GM12878 (cell line): ENCODE data around the gene DCAF7. TPM values are rescaled to one million over a fixed set of nuclear protein-coding genes. Genes with fewer than 3 reads are reported as not detected.

Experiments
- ATAC-seq: fragments of 200-7000 bp; cut with Tn5 transposase; 3 replicates; pipeline ENCODE4 v1.9.1; 2020; ENCODE audit warnings: mild to moderate bottlenecking, moderate library complexity
- BruUV-seq: library from RNA; stranded (reverse); fragments of 400-500 nt; replicated peaks from 2 replicates; lab custom pipeline; 2021; lab: Mats Ljungman, UMichigan
- CTCF ChIA-PET: fragments of 300-600 bp; sonication (Branson Sonifier 250); formaldehyde crosslinking; extraction: SDS; loops from one replicate; lab custom pipeline; 2021; ENCODE audit warnings: inconsistent platforms; lab: Yijun Ruan, JAX
- POLR2A ChIA-PET: fragments of 350-600 bp; formaldehyde crosslinking; extraction: SDS; loops from one replicate; lab custom pipeline; 2021; ENCODE audit warnings: inconsistent platforms; lab: Charles Lee
- RAD21 ChIA-PET: fragments of 300-600 bp; sonication (Branson Sonifier 250); formaldehyde crosslinking; loops from one replicate; lab custom pipeline; 2023; ENCODE audit warnings: antibody characterized with exemption; ENCODE audit not compliant: unreplicated experiment; lab: Charles Lee
- SMC1A ChIA-PET: fragments of 300-600 bp; sonication (Branson Sonifier 250); formaldehyde crosslinking; loops from one replicate; lab custom pipeline; 2023; ENCODE audit not compliant: unreplicated experiment, uncharacterized antibody; lab: Charles Lee
- DNase-seq: peaks from one replicate; pipeline ENCODE4 v3.0.0-alpha.2; 2011; ENCODE audit warnings: low read depth, low spot score
- FAIRE-seq: peaks from 3 replicates; lab custom pipeline; 2011; peaks lifted over from hg19 to GRCh38; lab: Jason Lieb, UNC
- H2AFZ ChIP-seq: 2 replicates; pipeline ENCODE4 v1.6.0; 2011; ENCODE audit warnings: low read depth, low read length, control low read depth; ENCODE audit not compliant: control insufficient read depth
- H3K27ac ChIP-seq: 2 replicates; pipeline ENCODE4 v1.5.1; 2011; ENCODE audit warnings: control low read depth; ENCODE audit not compliant: control insufficient read depth, insufficient read depth
- H3K27me3 ChIP-seq, 2 experiments: replicated peaks in 1 of 2; 2 replicates each; pipeline versions ENCODE4 v1.6.0 to v1.6.1; 2011; ENCODE audit warnings: low read length in 1 of 2; ENCODE audit not compliant: control insufficient read depth in 2 of 2, insufficient read depth in 2 of 2
- H3K36me3 ChIP-seq, 2 experiments: 2 replicates each; pipeline ENCODE4 v1.5.1; 2011; ENCODE audit warnings: low read length in 1 of 2; ENCODE audit not compliant: control insufficient read depth in 2 of 2, insufficient read depth in 2 of 2
- H3K4me1 ChIP-seq: 2 replicates; pipeline ENCODE4 v1.6.1; 2011; ENCODE audit warnings: mild to moderate bottlenecking, low read length, moderate library complexity, mixed read lengths; ENCODE audit not compliant: control insufficient read depth, insufficient read depth
- H3K4me2 ChIP-seq: 2 replicates; pipeline ENCODE4 v1.6.0; 2011; ENCODE audit warnings: control low read depth; ENCODE audit not compliant: control insufficient read depth, insufficient read depth
- H3K4me3 ChIP-seq: fragments of 200-600 bp; sonication (generic); 2 replicates; pipeline ENCODE4 v1.5.1; 2016
- H3K79me2 ChIP-seq: 2 replicates; pipeline ENCODE4 v1.6.0; 2011; ENCODE audit warnings: low read length; ENCODE audit not compliant: control insufficient read depth, insufficient read depth
- H3K9ac ChIP-seq: 2 replicates; pipeline ENCODE4 v1.8.0; 2011; ENCODE audit warnings: low read length, control low read depth, mixed read lengths; ENCODE audit not compliant: control insufficient read depth, insufficient read depth
- H3K9me3 ChIP-seq: replicated peaks from 3 replicates; pipeline ENCODE4 v1.5.1; 2011; ENCODE audit warnings: mild to moderate bottlenecking, low read length; ENCODE audit not compliant: control insufficient read depth, insufficient read depth
- H4K20me1 ChIP-seq: 2 replicates; pipeline ENCODE4 v1.6.0; 2011; ENCODE audit not compliant: control insufficient read depth, insufficient read depth
- BHLHE40 ChIP-seq, 2 experiments: fragments of 450-650 bp in 1 of 2; IDR thresholded peaks; 2 replicates each; pipeline ENCODE4 v1.6.1; 2011 to 2017; ENCODE audit warnings: low read depth in 2 of 2, borderline replicate concordance in 1 of 2, improper control_type of control experiment in 1 of 2, low read length in 1 of 2, mild to moderate bottlenecking in 1 of 2
- FOXK2 ChIP-seq: fragments of 450-650 bp; IDR thresholded peaks from 2 replicates; pipeline ENCODE4 v1.6.1; 2017; ENCODE audit warnings: mild to moderate bottlenecking, moderate library complexity
- HDAC6 ChIP-seq: fragments of 200-600 bp; sonication (generic); IDR thresholded peaks from one replicate; pipeline ENCODE4 v1.8.0; 2017; ENCODE audit warnings: antibody characterized with exemption; ENCODE audit not compliant: unreplicated experiment
- RELA ChIP-seq: fragments of 450-650 bp; IDR thresholded peaks from 2 replicates; pipeline ENCODE4 v1.8.0; 2014; ENCODE audit warnings: borderline replicate concordance; ENCODE audit not compliant: partially characterized antibody
- SMAD1 ChIP-seq: fragments of 450-650 bp; IDR thresholded peaks from 2 replicates; pipeline ENCODE4 v1.6.1; 2018; ENCODE audit warnings: mild to moderate bottlenecking, low read depth; ENCODE audit not compliant: partially characterized antibody
- TBL1XR1 ChIP-seq: IDR thresholded peaks from 2 replicates; pipeline ENCODE4 v1.6.1; 2012; ENCODE audit warnings: low read depth, low read length, improper control_type of control experiment
- ZNF207 ChIP-seq: fragments of 450-650 bp; IDR thresholded peaks from 2 replicates; pipeline ENCODE4 v1.6.1; 2014; ENCODE audit warnings: antibody characterized with exemption, mild to moderate bottlenecking, borderline replicate concordance
- ZNF24 ChIP-seq: fragments of 450-650 bp; IDR thresholded peaks from 2 replicates; pipeline ENCODE4 v1.6.1; 2017; ENCODE audit warnings: antibody characterized with exemption, mild to moderate bottlenecking
- WGBS: methylation state at CpG from one replicate; pipeline ENCODE4 v1.1.6; 2016; ENCODE audit warnings: low lambda C conversion rate; ENCODE audit not compliant: insufficient replicate concordance, insufficient coverage; ENCODE audit errors: missing lambda C conversion rate; 5-methylcytosine and 5-hydroxymethylcytosine counted together
- in situ Hi-C: fragments of 300-500 bp; cut with MboI; formaldehyde crosslinking; loops from 9 replicates; pipeline ENCODE4 v1.14.3; 2018; ENCODE audit warnings: mixed read lengths
- intact Hi-C: fragments of 100-400 bp; cut with micrococcal nuclease; formaldehyde crosslinking; loops from one replicate; pipeline ENCODE4 v1.14.2; 2022; ENCODE audit not compliant: unreplicated experiment
- polyA plus RNA-seq, 11 experiments: library from polyadenylated mRNA; depleted of rRNA in 4 of 11; unstranded in 6 of 11; stranded (reverse) in 5 of 11; fragments of >200 nt; fragmentation: Nextera tagmentation in 4 of 11; fragmentation: Illumina TruSeq in 1 of 11; extraction: Ambion mirVana in 4 of 11; extraction: Trizol in 1 of 11; gene quantifications; 1 replicate in 1 of 11; 2 replicates in 10 of 11; pipeline versions ENCODE4 v1.2.1 to v1.2.3, GENCODE V29; 2011 to 2016; ENCODE audit warnings: inconsistent platforms in 2 of 11, missing spikeins in 2 of 11, low read depth in 1 of 11
- total RNA-seq, 4 experiments: library from RNA; depleted of rRNA in 3 of 4; stranded (reverse); fragments of >200 nt in 3 of 4; fragmentation: Illumina TruSeq in 1 of 4; extraction: Trizol in 1 of 4; gene quantifications; 2 replicates each; pipeline versions ENCODE4 v1.2.1 to v1.2.3, GENCODE V29; 2013 to 2021

DCAF7 gene
- total and polyA plus RNA-seq, 10 of the 15 experiments (the other 5 are each of a cell fraction or from before 2014, with no cell fraction given), result 27.0 to 103 (median 54.5) TPM

GRCh38 chr17:63578769-63579111, 28.5 kb downstream of the DCAF7 start:
- Histone ChIP-seq H3K79me2 (peaks cover 6% of the 10 kb centered on the region), H3K36me3 (peaks cover 16 to 39% of the 10 kb centered on the region in 2 experiments), H3K4me2 (no peak overlapping the region), H2AFZ (no peak overlapping the region), H3K9me3 (no peaks in the 10 kb centered on the region), H4K20me1 (peaks cover 6% of the 10 kb centered on the region; the same call in 1 of the 2 replicates), H3K27ac (no peak overlapping the region), H3K4me1 (no peaks in the 10 kb centered on the region), H3K9ac (no peak overlapping the region), H3K4me3 (no peak overlapping the region), H3K27me3 (no peaks in the 10 kb centered on the region)
- 98% methylated on average over 5 of the region's 5 CpGs for WGBS
- RAD21 ChIA-PET, result no interaction called here
- DNase-seq (no peak), FAIRE-seq (no peak), ATAC-seq (no peak)
- TF ChIP-seq SMAD1 (no peak), TBL1XR1 (no peak), RELA (no peak), ZNF207 (no peak), ZNF24 (no peak), HDAC6 (no peak)
- no TSS peak for BruUV-seq
- in situ Hi-C loops (no loop called here), intact Hi-C loops (no loop called here)
- POLR2A ChIA-PET, result no interaction called here
- CTCF ChIA-PET, result interaction anchor here (0.6 to 1.0 kb wide), 2 partner anchors 14 to 175 kb away, joined by 3 read pairs; no protein-coding TSS in a partner anchor
- SMC1A ChIA-PET, result no interaction called here

GRCh38 chr17:63579633-63580032, 29.4 kb downstream of the DCAF7 start:
- Histone ChIP-seq H3K4me1 (no peaks in the 10 kb centered on the region), H3K4me2 (no peak overlapping the region), H3K4me3 (no peak overlapping the region), H4K20me1 (peaks cover 6% of the 10 kb centered on the region; the same call in 1 of the 2 replicates), H3K79me2 (peaks cover 1% of the 10 kb centered on the region; the same call in 1 of the 2 replicates), H3K9ac (no peak overlapping the region), H3K27ac (no peak overlapping the region), H2AFZ (no peak overlapping the region), H3K9me3 (no peaks in the 10 kb centered on the region), H3K27me3 (no peaks in the 10 kb centered on the region), H3K36me3 (peaks cover 17 to 38% of the 10 kb centered on the region in 2 experiments)
- CTCF ChIA-PET, result interaction anchor here (0.6 to 1.3 kb wide), 3 partner anchors 15 to 176 kb away, joined by 3 read pairs; no protein-coding TSS in a partner anchor
- RAD21 ChIA-PET, result no interaction called here
- SMC1A ChIA-PET, result interaction anchor here (1.5 kb wide), 1 partner anchor 77 kb away, joined by 3 read pairs; no protein-coding TSS in a partner anchor
- FAIRE-seq (no peak), ATAC-seq (no peak), DNase-seq (no peak)
- BruUV-seq, result no TSS peak
- POLR2A ChIA-PET, result interaction anchor here (1.6 kb wide), 1 partner anchor 10 kb away, joined by 5 read pairs; no protein-coding TSS in a partner anchor
- in situ Hi-C loops, result no loop called here
- TF ChIP-seq BHLHE40 (IDR thresholded peaks at IDR 0.05; ENCODE audit: borderline replicate concordance in 1 of 2, low read depth in 2 of 2, low read length in 1 of 2), result no peak
- TF ChIP-seq FOXK2, result 0 out of 2 replicates have a peak, but pooled peaks have one; percentile 11
- WGBS, result 94% methylated on average over 11 of the region's 11 CpGs
- intact Hi-C loops, result no loop called here
